LNCAP (cell line): Measurements from ENCODE around the gene ZNF652.
A peak's percentile ranks its signal among the peaks of the same experiment; 100 is the strongest.

ENCODE experiments used
- TF ChIP-seq, protein P1 (sequence below): fragments of 450-650 bp; IDR thresholded peaks from 2 replicates; pipeline ENCODE4 v1.5.1; 2017; ENCODE audit warnings: mild to moderate bottlenecking

Gene ZNF652

DNA sequence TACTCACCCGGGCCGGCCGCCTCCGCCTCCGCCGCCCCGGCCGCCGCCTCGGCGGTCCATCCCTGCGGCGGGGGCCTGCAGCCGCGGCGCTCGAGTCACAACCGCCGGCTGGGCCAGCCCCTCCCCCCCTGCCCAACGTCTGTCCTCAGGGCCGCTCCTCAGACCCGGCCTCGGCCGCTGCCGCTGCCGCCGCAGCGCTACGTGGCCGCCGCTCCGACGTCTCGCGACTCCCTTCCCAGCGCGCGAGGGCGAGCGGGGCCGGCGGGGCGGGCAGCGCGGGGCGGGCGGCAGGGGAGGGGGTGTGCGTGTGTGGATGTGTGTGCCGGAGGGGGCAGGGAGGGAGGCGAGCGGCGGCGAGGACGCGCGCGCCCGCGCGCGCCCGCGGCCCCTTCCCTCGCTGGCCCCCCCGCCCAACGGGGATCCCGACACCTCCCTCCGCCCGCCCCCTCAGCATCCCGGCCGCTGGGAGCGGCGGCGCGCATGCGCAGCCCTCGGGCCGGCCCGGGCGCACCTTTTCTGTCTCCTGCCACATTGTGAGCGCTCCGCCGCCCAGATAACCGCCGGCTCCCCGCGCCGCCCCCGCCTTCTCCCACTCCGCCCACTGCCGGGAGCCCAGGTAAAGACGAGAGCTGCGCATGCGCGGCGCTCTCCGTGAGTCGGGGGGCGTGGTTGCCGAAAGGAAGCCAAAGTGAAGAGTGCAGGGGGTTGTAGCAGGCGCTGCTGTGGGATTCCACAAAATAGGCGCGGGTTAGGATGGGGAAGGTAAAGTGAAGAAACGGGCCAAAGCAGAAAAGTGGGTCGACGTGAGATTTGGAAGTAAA is at the start of gene ZNF652:
Gene ZNF652, minus strand, starts transcription at position 349 of the 821 bp plus-strand sequence. CDS start 44,525 bp downstream, outside the sequence.
- TF ChIP-seq, protein P1, sequence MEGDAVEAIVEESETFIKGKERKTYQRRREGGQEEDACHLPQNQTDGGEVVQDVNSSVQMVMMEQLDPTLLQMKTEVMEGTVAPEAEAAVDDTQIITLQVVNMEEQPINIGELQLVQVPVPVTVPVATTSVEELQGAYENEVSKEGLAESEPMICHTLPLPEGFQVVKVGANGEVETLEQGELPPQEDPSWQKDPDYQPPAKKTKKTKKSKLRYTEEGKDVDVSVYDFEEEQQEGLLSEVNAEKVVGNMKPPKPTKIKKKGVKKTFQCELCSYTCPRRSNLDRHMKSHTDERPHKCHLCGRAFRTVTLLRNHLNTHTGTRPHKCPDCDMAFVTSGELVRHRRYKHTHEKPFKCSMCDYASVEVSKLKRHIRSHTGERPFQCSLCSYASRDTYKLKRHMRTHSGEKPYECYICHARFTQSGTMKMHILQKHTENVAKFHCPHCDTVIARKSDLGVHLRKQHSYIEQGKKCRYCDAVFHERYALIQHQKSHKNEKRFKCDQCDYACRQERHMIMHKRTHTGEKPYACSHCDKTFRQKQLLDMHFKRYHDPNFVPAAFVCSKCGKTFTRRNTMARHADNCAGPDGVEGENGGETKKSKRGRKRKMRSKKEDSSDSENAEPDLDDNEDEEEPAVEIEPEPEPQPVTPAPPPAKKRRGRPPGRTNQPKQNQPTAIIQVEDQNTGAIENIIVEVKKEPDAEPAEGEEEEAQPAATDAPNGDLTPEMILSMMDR: no peak

DNA sequence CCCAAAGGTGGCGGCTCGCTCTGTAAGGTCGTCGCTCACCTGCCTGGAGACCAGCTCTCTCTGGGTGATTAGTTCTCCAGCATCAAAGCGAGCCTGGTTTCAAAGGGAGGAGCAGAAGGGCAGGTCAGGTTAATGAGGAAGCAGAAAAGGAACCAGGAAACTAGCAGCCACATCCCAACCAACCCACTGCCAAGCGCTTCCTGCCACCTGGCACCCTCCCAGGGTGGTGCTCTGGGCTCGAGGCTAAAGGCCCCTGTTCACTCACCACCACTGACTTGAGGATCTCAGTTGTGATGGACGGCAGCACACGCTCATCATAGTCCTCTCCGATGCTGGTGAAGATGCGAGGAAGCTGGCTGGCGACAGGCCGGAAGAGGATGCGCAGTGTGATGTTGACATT is 47.0 kb upstream of the ZNF652 start:
- TF ChIP-seq, protein P1: no peak

DNA sequence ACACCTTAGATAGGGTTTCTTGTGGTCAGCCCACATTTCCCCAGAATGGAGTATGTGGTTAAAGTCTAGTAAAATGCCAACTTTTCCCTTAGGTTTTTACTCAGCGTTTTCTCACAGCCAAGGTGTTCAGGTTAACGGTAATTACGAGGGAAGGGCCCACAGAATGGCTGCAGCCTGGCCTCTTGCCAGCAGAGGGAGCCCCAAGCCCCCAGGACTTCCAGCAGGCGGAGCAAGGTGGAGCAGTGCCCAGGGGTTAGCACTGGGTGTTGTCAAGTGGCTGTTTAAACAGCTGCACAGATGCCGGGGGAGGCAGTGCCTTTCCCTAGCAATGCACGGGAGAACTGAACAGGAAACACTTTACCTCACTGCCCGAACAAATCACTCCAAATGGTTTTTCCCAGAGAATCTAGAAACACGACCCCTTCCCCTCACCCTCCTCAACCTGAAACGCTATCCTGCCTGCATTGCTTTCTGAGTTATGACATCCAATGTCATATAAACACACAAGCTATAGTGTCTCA is 46.0 kb upstream of the ZNF652 start:
- TF ChIP-seq, protein P1: peak; percentile 80

DNA sequence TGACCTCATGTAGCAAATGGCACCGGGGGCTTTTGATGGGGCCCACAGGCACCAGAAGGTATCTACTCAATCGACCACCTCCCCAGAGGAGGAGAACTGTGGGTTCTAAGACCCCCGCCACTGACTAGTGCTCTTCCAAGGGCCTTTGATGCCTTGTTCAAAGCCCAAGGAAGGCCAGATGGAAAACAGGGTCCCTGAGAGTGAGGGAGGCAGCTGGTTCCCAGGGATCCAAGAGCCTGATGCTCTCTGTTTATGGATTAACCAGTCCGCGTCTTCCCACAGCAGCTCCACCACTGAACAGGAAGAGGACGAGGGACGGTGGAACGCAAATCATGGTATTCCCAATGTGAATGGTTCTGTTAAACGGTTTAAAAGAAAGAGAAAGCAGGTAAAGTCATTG is 45.0 kb upstream of the ZNF652 start:
- TF ChIP-seq, protein P1: no peak

DNA sequence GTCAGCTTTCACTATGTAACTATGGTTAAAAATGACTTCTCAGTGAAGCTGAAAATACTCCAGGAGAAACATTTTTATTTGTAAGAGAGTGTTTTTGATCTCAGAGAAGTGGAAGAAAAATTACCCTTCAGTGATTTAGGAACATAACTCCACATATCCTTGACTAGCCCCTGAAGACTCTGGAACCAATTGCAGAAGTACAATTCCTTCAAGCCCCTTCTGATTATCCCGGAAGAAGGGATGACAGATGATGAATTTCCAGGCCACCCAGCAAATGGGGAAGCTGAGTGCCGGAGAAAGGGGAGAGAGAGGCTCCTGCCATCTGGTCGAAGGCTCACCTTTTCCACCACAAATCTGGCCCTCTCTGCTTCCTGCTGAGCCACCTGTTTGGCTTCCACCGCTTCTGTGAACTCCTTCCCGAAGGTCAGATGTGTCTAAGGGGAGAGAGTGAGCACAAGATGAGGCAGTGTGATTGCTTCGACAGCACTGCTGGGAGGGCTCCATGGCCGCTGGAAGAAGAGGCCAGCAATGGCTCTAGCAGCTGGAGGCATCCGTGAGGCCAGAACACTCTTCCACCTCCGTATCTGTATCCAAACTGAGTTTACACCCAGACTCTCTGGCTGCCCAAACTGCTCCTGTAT is 44.5 kb upstream of the ZNF652 start:
- TF ChIP-seq, protein P1: no peak

DNA sequence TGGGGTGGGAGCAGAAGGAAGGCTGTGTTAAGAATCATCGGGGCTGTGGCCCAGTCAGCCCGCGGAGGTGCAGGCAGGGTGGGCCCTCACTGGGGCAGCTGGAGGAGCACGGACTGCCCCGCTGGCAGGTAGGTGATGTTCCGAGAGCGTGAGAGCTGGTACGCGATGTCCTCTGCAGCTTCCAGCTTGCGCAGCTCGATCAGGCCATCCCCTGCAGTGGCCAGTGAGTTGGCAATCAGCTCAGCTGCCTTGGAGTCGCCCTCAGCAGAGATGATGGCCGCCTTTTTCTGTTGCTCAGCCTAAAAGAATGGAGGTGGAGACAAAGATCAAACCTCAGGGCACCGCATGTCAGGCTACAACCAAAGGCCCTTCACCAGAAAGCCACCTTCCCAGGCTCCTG is 42.9 kb upstream of the ZNF652 start:
- TF ChIP-seq, protein P1: no peak

DNA sequence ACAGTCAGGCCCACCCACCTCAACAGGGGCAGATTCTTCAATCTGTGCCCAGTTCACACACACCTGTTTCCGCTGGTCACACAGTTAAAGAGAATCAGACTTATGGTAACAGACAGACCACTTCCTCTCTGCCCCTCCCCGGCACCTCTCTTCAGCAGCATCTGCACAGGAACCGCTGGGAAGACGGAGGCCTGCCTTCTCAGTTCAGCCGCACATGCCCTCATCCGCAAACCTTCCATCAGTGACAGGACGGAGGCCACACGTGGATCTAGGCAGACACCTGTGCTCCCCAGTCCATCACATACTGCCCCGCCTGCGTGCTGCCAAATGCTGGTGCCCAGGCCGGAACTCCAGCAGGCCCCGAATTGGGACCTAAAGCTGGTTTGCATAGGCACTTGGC is 42.3 kb upstream of the ZNF652 start:
- TF ChIP-seq, protein P1: no peak
